HG03060 (cell line): ENCODE data around the gene SBK1.

ENCODE experiments used
- ATAC-seq: cut with Tn5 transposase; IDR thresholded peaks from one replicate; pipeline ENCODE4 v1.9.1; 2021; ENCODE audit warnings: low read depth, moderate number of reproducible peaks; ENCODE audit not compliant: unreplicated experiment

Gene SBK1

GRCh38 chr16:28303132-28303531 lies 10.8 kb downstream of the SBK1 start:
- no peak for ATAC-seq

- no peak for ATAC-seq
Measured at GRCh38 chr16:28304214-28304613, 11.9 kb downstream of the SBK1 start.

- ATAC-seq = no peak
Measured at GRCh38 chr16:28307936-28308335, 15.6 kb downstream of the SBK1 start.

- ATAC-seq = no peak
Measured at GRCh38 chr16:28308794-28309584, 16.7 kb downstream of the SBK1 start.

GRCh38 chr16:28309811-28310311 lies 17.5 kb downstream of the SBK1 start:
- ATAC-seq = no peak

- ATAC-seq = no peak
Measured at GRCh38 chr16:28310796-28311195, 18.5 kb downstream of the SBK1 start.

GRCh38 chr16:28311413-28311812 lies 19.1 kb downstream of the SBK1 start:
- ATAC-seq = no peak

- ATAC-seq = no peak
Measured at GRCh38 chr16:28311913-28312312, 19.6 kb downstream of the SBK1 start.

- ATAC-seq = no peak
Measured at GRCh38 chr16:28312327-28312726, 20.0 kb downstream of the SBK1 start.

- ATAC-seq = no peak
Measured at GRCh38 chr16:28313587-28313986, 21.3 kb downstream of the SBK1 start.

GRCh38 chr16:28316054-28316453 lies 23.7 kb downstream of the SBK1 start:
- no peak for ATAC-seq

- no peak for ATAC-seq
Measured at GRCh38 chr16:28317040-28317880, 24.9 kb downstream of the SBK1 start.

GRCh38 chr16:28318042-28318744 lies 25.9 kb downstream of the SBK1 start:
- ATAC-seq = no peak

- no peak for ATAC-seq
Measured at GRCh38 chr16:28319476-28320022, 27.2 kb downstream of the SBK1 start.

GRCh38 chr16:28320023-28320561 lies 27.8 kb downstream of the SBK1 start:
- no peak for ATAC-seq

GRCh38 chr16:28320741-28321140 lies 28.4 kb downstream of the SBK1 start:
- no peak for ATAC-seq

GRCh38 chr16:28321700-28322411 lies 29.5 kb downstream of the SBK1 start:
- no peak for ATAC-seq

- no peak for ATAC-seq
Measured at GRCh38 chr16:28324235-28324886, 32.0 kb downstream of the SBK1 start.

- no peak for ATAC-seq
Measured at GRCh38 chr16:28324887-28325279, 32.6 kb downstream of the SBK1 start.
